H1 (cell line): ENCODE data around the gene TPSD1. TPM values are rescaled to one million over a fixed set of nuclear protein-coding genes. Genes with fewer than 3 reads are reported as not detected.

ENCODE experiments used
- CTCF ChIA-PET: fragments of 300-600 bp; sonication (Branson Sonifier 250); formaldehyde crosslinking; loops from one replicate; lab custom pipeline; 2021; ENCODE audit not compliant: partially characterized antibody; lab: Charles Lee
- POLR2A ChIA-PET: fragments of 300-600 bp; sonication (Branson Sonifier 250); formaldehyde crosslinking; loops from one replicate; lab custom pipeline; 2021; ENCODE audit warnings: inconsistent platforms; ENCODE audit not compliant: partially characterized antibody; lab: Charles Lee
- DNase-seq, 2 experiments: peaks; one replicate each; pipeline versions ENCODE4 v3.0.0 to v3.0.0-alpha.2; 2010 to 2022; ENCODE audit warnings: low spot score in 2 of 2, low read depth in 1 of 2, mixed read lengths in 1 of 2
- FAIRE-seq: peaks from 2 replicates; lab custom pipeline; 2011; peaks lifted over from hg19 to GRCh38; lab: Jason Lieb, UNC
- H2AFZ ChIP-seq: 2 replicates; pipeline ENCODE4 v1.8.1; 2012; ENCODE audit warnings: low read length, inconsistent platforms
- H2AK5ac ChIP-seq: 2 replicates; pipeline ENCODE4 v1.6.1; 2013; ENCODE audit warnings: low read depth, low read length
- H2BK120ac ChIP-seq: replicated peaks from 2 replicates; pipeline ENCODE3; 2013; ENCODE audit warnings: low read depth, low read length, inconsistent platforms
- H2BK12ac ChIP-seq: 2 replicates; pipeline ENCODE4 v1.6.1; 2013; ENCODE audit warnings: low read depth, low read length
- H2BK15ac ChIP-seq: 2 replicates; pipeline ENCODE4 v1.6.1; 2013; ENCODE audit warnings: low read length
- H2BK20ac ChIP-seq: 2 replicates; pipeline ENCODE4 v1.6.1; 2013; ENCODE audit warnings: low read length
- H2BK5ac ChIP-seq: 2 replicates; pipeline ENCODE4 v1.6.1; 2013; ENCODE audit warnings: low read depth, low read length
- H3K14ac ChIP-seq: 2 replicates; pipeline ENCODE4 v1.6.1; 2013; ENCODE audit warnings: inconsistent platforms; ENCODE audit not compliant: insufficient read length
- H3K18ac ChIP-seq: 2 replicates; pipeline ENCODE4 v1.6.1; 2013; ENCODE audit warnings: low read length; ENCODE audit errors: extremely low read depth
- H3K23ac ChIP-seq: 2 replicates; pipeline ENCODE4 v1.6.1; 2013; ENCODE audit warnings: inconsistent platforms; ENCODE audit not compliant: insufficient read length
- H3K23me2 ChIP-seq: 2 replicates; pipeline ENCODE4 v1.6.1; 2013; ENCODE audit warnings: low read depth, low read length
- H3K27ac ChIP-seq: 2 replicates; pipeline ENCODE4 v1.6.1; 2011; ENCODE audit warnings: low read depth, low read length, inconsistent platforms
- H3K27me3 ChIP-seq, 4 experiments: replicated peaks in 1 of 4; 1 replicate in 1 of 4; 2 replicates in 3 of 4; pipeline versions ENCODE4 v1.6.1 to v1.8.1; 2011 to 2013; ENCODE audit warnings: low read length in 3 of 4, mild to moderate bottlenecking in 3 of 4, inconsistent platforms in 2 of 4, mixed read lengths in 2 of 4, moderate library complexity in 1 of 4; ENCODE audit not compliant: control insufficient read depth in 3 of 4, insufficient read depth in 3 of 4; ENCODE audit errors: extremely low read depth in 1 of 4
- H3K36me3 ChIP-seq, 4 experiments: 2 replicates each; pipeline versions ENCODE4 v1.6.1 to v1.8.1; 2011 to 2013; ENCODE audit warnings: mild to moderate bottlenecking in 4 of 4, low read length in 3 of 4, moderate library complexity in 2 of 4, control low read depth in 1 of 4, inconsistent platforms in 1 of 4; ENCODE audit not compliant: insufficient read depth in 4 of 4, control insufficient read depth in 2 of 4
- H3K4ac ChIP-seq: replicated peaks from 2 replicates; pipeline ENCODE3; 2013; ENCODE audit warnings: low read length, low read depth, mixed read lengths, inconsistent platforms; ENCODE audit not compliant: insufficient read length
- H3K4me1 ChIP-seq, 4 experiments: replicated peaks in 1 of 4; 1 replicate in 1 of 4; 2 replicates in 3 of 4; pipeline versions ENCODE4 v1.6.1 to v1.8.1; 2011 to 2013; ENCODE audit warnings: low read length in 3 of 4, inconsistent platforms in 2 of 4, mixed read lengths in 1 of 4; ENCODE audit not compliant: insufficient read depth in 4 of 4, control insufficient read depth in 3 of 4
- H3K4me2 ChIP-seq, 2 experiments: 2 replicates each; pipeline versions ENCODE4 v1.6.1 to v1.8.1; 2011 to 2013; ENCODE audit warnings: low read depth in 2 of 2, low read length in 2 of 2, control low read depth in 1 of 2, inconsistent platforms in 1 of 2, mild to moderate bottlenecking in 1 of 2; ENCODE audit not compliant: insufficient read depth in 1 of 2
- H3K4me3 ChIP-seq, 4 experiments: fragments of 200-600, 300-600 bp in 1 of 4; sonication (generic), shearing (Covaris generic), sonication (Bioruptor Twin) in 1 of 4; 2 replicates each; pipeline versions ENCODE4 v1.5.1 to v1.8.1; 2011 to 2016; ENCODE audit warnings: low read length in 4 of 4, low read depth in 3 of 4, control low read depth in 2 of 4, inconsistent platforms in 2 of 4, mild to moderate bottlenecking in 2 of 4, mixed read lengths in 1 of 4, moderate library complexity in 1 of 4; ENCODE audit not compliant: insufficient read depth in 2 of 4; ENCODE audit errors: extremely low read depth in 1 of 4
- H3K56ac ChIP-seq: replicated peaks from 2 replicates; pipeline ENCODE3; 2013; ENCODE audit warnings: low read depth, mild to moderate bottlenecking, mixed read lengths, low read length, inconsistent platforms; ENCODE audit not compliant: insufficient read length
- H3K79me1 ChIP-seq: 2 replicates; pipeline ENCODE4 v1.6.1; 2013; ENCODE audit warnings: low read depth, low read length, control low read depth
- H3K79me2 ChIP-seq, 2 experiments: 2 replicates each; pipeline versions ENCODE4 v1.6.1 to v1.8.1; 2012 to 2013; ENCODE audit warnings: low read length in 2 of 2, mild to moderate bottlenecking in 2 of 2, inconsistent platforms in 1 of 2; ENCODE audit not compliant: insufficient read depth in 2 of 2, control insufficient read depth in 1 of 2
- H3K9ac ChIP-seq, 4 experiments: replicated peaks in 1 of 4; 1 replicate in 1 of 4; 2 replicates in 3 of 4; pipeline versions ENCODE4 v1.6.1 to v1.8.1; 2011 to 2013; ENCODE audit warnings: low read depth in 3 of 4, low read length in 3 of 4, control low read depth in 2 of 4, mild to moderate bottlenecking in 2 of 4, moderate library complexity in 2 of 4, inconsistent platforms in 1 of 4; ENCODE audit errors: extremely low read depth in 1 of 4
- H3K9me3 ChIP-seq, 2 experiments: 2 replicates each; pipeline versions ENCODE4 v1.6.1 to v1.8.1; 2012 to 2013; ENCODE audit warnings: mild to moderate bottlenecking in 2 of 2, moderate library complexity in 2 of 2, control low read depth in 1 of 2, inconsistent platforms in 1 of 2, low read depth in 1 of 2, low read length in 1 of 2, mixed read lengths in 1 of 2; ENCODE audit not compliant: insufficient read depth in 2 of 2
- H4K20me1 ChIP-seq, 2 experiments: replicated peaks in 1 of 2; 2 replicates each; pipeline versions ENCODE3 to v1.8.1; 2011 to 2013; ENCODE audit warnings: inconsistent platforms in 2 of 2, low read length in 2 of 2, mild to moderate bottlenecking in 1 of 2; ENCODE audit not compliant: insufficient read depth in 2 of 2, control insufficient read depth in 1 of 2
- H4K5ac ChIP-seq: 2 replicates; pipeline ENCODE4 v1.6.1; 2013; ENCODE audit warnings: low read length, low read depth, mixed read lengths, inconsistent platforms; ENCODE audit not compliant: insufficient read length
- H4K8ac ChIP-seq: 2 replicates; pipeline ENCODE4 v1.8.0; 2013; ENCODE audit warnings: mild to moderate bottlenecking, moderate library complexity, low read length, inconsistent platforms; ENCODE audit not compliant: insufficient read depth; ENCODE audit errors: extremely low read depth
- H4K91ac ChIP-seq: replicated peaks from 2 replicates; pipeline ENCODE3; 2013; ENCODE audit warnings: low read length, mixed read lengths, inconsistent platforms; ENCODE audit not compliant: insufficient read length
- CBX8 ChIP-seq: fragments of 300-800, 300-1000 bp; sonication (generic); IDR thresholded peaks from 2 replicates; pipeline ENCODE4 v1.7.1; 2016; ENCODE audit warnings: low read depth, low read length, borderline replicate concordance
- EP300 ChIP-seq, 2 experiments: IDR thresholded peaks; 1 replicate in 1 of 2; 2 replicates in 1 of 2; pipeline ENCODE4 v1.6.1; 2011 to 2012; ENCODE audit warnings: low read depth in 2 of 2, low read length in 2 of 2, mild to moderate bottlenecking in 2 of 2, borderline replicate concordance in 1 of 2, inconsistent platforms in 1 of 2, moderate library complexity in 1 of 2
- HDAC2 ChIP-seq, 2 experiments: fragments of 300-600 bp in 1 of 2; sonication (generic) in 1 of 2; IDR thresholded peaks; 2 replicates each; pipeline ENCODE4 v1.6.1; 2011 to 2012; ENCODE audit warnings: low read depth in 2 of 2, low read length in 2 of 2, mild to moderate bottlenecking in 2 of 2, moderate library complexity in 2 of 2, borderline replicate concordance in 1 of 2, inconsistent platforms in 1 of 2
- POLR2AphosphoS5 ChIP-seq: IDR thresholded peaks from 2 replicates; pipeline ENCODE4 v1.6.1; 2011; ENCODE audit warnings: low read depth, low read length
- RBBP5 ChIP-seq: IDR thresholded peaks from 2 replicates; pipeline ENCODE4 v1.7.1; 2012; ENCODE audit warnings: low read depth, mild to moderate bottlenecking, inconsistent platforms, low read length, moderate library complexity, borderline replicate concordance
- RXRA ChIP-seq: IDR thresholded peaks from 2 replicates; pipeline ENCODE4 v1.6.1; 2011; ENCODE audit warnings: low read depth, mild to moderate bottlenecking, low read length, moderate library complexity; ENCODE audit not compliant: insufficient read depth
- TEAD4 ChIP-seq: IDR thresholded peaks from 2 replicates; pipeline ENCODE4 v1.6.1; 2012; ENCODE audit warnings: low read depth, low read length, inconsistent platforms, mixed read lengths
- WGBS, 2 experiments: shearing (Covaris generic) in 1 of 2; methylation state at CpG; one replicate each; pipeline versions ENCODE4 v1.1.6 to v1.1.7; 2013 to 2015; ENCODE audit warnings: low lambda C conversion rate in 2 of 2, mixed read lengths in 2 of 2, inconsistent platforms in 1 of 2, low coverage in 1 of 2, missing lambda C conversion rate in 1 of 2; ENCODE audit not compliant: insufficient replicate concordance in 2 of 2, insufficient coverage in 1 of 2, insufficient read length in 1 of 2; ENCODE audit errors: extremely low coverage in 1 of 2, missing lambda C conversion rate in 1 of 2; 5-methylcytosine and 5-hydroxymethylcytosine counted together
- polyA plus RNA-seq, 7 experiments: library from polyadenylated mRNA; depleted of rRNA in 3 of 7; stranded (reverse) in 5 of 7; unstranded in 2 of 7; fragments of >200 nt in 5 of 7; fragments of 200-250 nt in 2 of 7; gene quantifications; 1 replicate in 5 of 7; 2 replicates in 1 of 7; 4 replicates in 1 of 7; pipeline versions ENCODE4 v1.2.1 to v1.2.3, GENCODE V29; 2011 to 2013; ENCODE audit warnings: missing spikeins in 2 of 7, mixed read lengths in 2 of 7
- total RNA-seq: library from RNA; stranded (reverse); fragmentation: NEBNext Ultra II Directional; extraction: Animal tissue kit (Norgen Biotek cat#: 25700); gene quantifications from 2 replicates; pipeline ENCODE4 v1.2.1, GENCODE V29; 2021
- TF ChIP-seq, protein P1 (sequence below): IDR thresholded peaks from 2 replicates; pipeline ENCODE4 v1.6.1; 2011; ENCODE audit warnings: low read depth, mild to moderate bottlenecking, low read length; ENCODE audit not compliant: insufficient read depth
- TF ChIP-seq, protein P2 (sequence below): IDR thresholded peaks from 2 replicates; pipeline ENCODE4 v1.6.1; 2011; ENCODE audit warnings: low read length, improper control_type of control experiment

The TPSD1 gene
- total and polyA plus RNA-seq, 2 of the 8 experiments (the other 6 are each of a cell fraction or from before 2014, with no cell fraction given): 0.26 TPM; not detected in 1

DNA sequence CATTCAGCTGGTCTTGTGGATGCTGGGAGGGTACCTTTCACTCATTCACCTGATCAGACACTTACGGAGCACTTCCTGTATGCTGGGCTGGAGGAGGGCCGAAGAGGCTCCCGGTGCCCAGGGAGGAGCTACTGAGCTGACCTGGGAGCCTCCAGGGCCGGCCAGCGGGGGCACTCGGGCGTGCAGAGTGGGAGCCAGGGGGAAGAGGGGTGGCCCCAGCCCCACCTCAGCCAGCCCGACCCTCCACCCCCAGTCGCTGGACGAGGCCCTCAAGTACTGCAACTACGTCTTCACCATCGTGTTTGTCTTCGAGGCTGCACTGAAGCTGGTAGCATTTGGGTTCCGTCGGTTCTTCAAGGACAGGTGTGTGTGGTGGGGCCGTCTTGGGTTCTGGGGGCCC, 41.1 kb upstream of the TPSD1 start:
- no peak for FAIRE-seq
- Histone ChIP-seq H3K27ac (no peak overlapping the region), H2BK15ac (no peak overlapping the region), H3K27me3 (no peaks in the 10 kb centered on the region), H4K20me1 (peaks cover 0 to 4% of the 10 kb centered on the region in 2 experiments), H2BK20ac (no peak overlapping the region), H3K18ac (no peak overlapping the region), H2AFZ (no peak overlapping the region), H4K5ac (no peak overlapping the region), H3K79me2 (no peaks in the 10 kb centered on the region), H3K9ac (no peak overlapping the region), H2BK5ac (no peak overlapping the region; the same call in 1 of the 2 replicates), H3K79me1 (no peaks in the 10 kb centered on the region), H4K91ac (no peak overlapping the region), H3K36me3 (peaks cover 4 to 69% (median 11%) of the 10 kb centered on the region in 4 experiments; a peak in 4 of 8 replicates), H2AK5ac (no peak overlapping the region), H2BK12ac (no peak overlapping the region), H3K9me3 (no peaks in the 10 kb centered on the region), H3K4me3 (no peak overlapping the region), H3K56ac (no peak overlapping the region), H2BK120ac (no peak overlapping the region), H3K23ac (no peak overlapping the region), H3K4me2 (no peak overlapping the region), H3K4me1 (no peaks in the 10 kb centered on the region), H3K14ac (no peak overlapping the region), H3K23me2 (no peaks in the 10 kb centered on the region), H4K8ac (no peak overlapping the region), H3K4ac (no peak overlapping the region)
- POLR2A ChIA-PET: no interaction called here
- DNase-seq: no peak
- CTCF ChIA-PET: interaction anchor here (0.7 to 1.3 kb wide), 3 partner anchors 10 to 149 kb away, joined by 3 to 4 read pairs (median 4); no protein-coding TSS in a partner anchor
- 97% methylated on average over 10 of the region's 16 CpGs; no CpG with 5 or more reads in 1 of the 2 experiments for WGBS, 2 experiments
- TF ChIP-seq EP300 (IDR thresholded peaks at IDR 0.05; ENCODE audit: borderline replicate concordance in 1 of 2, low read depth in 2 of 2, low read length in 2 of 2): no peak
- TF ChIP-seq TEAD4: no peak
- TF ChIP-seq, protein P1, sequence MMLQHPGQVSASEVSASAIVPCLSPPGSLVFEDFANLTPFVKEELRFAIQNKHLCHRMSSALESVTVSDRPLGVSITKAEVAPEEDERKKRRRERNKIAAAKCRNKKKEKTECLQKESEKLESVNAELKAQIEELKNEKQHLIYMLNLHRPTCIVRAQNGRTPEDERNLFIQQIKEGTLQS: no peak
- no peak for TF ChIP-seq RBBP5
- no peak for TF ChIP-seq CBX8
- TF ChIP-seq HDAC2 (IDR thresholded peaks at IDR 0.05; ENCODE audit: borderline replicate concordance in 1 of 2, low read depth in 2 of 2, low read length in 2 of 2): no peak
- no peak for TF ChIP-seq POLR2AphosphoS5
- no peak for TF ChIP-seq RXRA
- TF ChIP-seq, protein P2, sequence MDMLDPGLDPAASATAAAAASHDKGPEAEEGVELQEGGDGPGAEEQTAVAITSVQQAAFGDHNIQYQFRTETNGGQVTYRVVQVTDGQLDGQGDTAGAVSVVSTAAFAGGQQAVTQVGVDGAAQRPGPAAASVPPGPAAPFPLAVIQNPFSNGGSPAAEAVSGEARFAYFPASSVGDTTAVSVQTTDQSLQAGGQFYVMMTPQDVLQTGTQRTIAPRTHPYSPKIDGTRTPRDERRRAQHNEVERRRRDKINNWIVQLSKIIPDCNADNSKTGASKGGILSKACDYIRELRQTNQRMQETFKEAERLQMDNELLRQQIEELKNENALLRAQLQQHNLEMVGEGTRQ: no peak
